ENCODE data around the gene NUP62.

DNA sequence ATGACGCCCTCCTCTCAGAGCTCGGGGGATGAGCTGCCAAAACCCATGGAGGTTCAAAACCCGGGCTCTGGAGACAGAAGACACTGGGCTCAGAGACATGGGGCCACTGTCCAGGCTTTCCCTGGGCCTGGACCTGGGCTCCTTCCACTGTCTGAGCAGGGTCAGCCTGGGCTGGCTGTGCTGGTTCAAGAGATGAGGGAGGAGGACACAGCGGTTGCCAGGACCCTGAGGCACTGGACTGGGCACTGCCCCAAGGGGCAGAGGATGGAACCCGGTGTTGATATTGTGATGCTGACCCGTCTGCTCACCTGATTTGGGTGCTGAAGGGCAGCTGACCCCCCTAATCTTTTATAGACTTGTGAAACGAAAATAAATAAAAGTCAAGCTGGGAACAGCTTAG lies 45.7 kb upstream of the NUP62 start:
- TF ChIP-seq, protein P1, sequence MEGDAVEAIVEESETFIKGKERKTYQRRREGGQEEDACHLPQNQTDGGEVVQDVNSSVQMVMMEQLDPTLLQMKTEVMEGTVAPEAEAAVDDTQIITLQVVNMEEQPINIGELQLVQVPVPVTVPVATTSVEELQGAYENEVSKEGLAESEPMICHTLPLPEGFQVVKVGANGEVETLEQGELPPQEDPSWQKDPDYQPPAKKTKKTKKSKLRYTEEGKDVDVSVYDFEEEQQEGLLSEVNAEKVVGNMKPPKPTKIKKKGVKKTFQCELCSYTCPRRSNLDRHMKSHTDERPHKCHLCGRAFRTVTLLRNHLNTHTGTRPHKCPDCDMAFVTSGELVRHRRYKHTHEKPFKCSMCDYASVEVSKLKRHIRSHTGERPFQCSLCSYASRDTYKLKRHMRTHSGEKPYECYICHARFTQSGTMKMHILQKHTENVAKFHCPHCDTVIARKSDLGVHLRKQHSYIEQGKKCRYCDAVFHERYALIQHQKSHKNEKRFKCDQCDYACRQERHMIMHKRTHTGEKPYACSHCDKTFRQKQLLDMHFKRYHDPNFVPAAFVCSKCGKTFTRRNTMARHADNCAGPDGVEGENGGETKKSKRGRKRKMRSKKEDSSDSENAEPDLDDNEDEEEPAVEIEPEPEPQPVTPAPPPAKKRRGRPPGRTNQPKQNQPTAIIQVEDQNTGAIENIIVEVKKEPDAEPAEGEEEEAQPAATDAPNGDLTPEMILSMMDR (IDR thresholded peaks at IDR 0.05; ENCODE audit: low read depth, low read length, missing input control) = no peak
- TF ChIP-seq ATF3 (IDR thresholded peaks at IDR 0.05) = no peak
- TF ChIP-seq, protein P2, sequence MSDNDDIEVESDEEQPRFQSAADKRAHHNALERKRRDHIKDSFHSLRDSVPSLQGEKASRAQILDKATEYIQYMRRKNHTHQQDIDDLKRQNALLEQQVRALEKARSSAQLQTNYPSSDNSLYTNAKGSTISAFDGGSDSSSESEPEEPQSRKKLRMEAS (IDR thresholded peaks at IDR 0.05) = no peak
